DOHH2 (cell line): ENCODE measurements around the gene SERF2.

Source experiments
- H3F3A ChIP-seq: fragments of 200-600 bp; sonication (generic), shearing (Covaris generic); 2 replicates; pipeline ENCODE4 v1.6.0; 2016; ENCODE audit warnings: antibody characterized with exemption, mild to moderate bottlenecking; ENCODE audit not compliant: control insufficient read depth, insufficient read depth
- H3K27ac ChIP-seq: fragments of 200-600 bp; sonication (generic); 2 replicates; pipeline ENCODE4 v1.5.1; 2014; ENCODE audit warnings: low read depth, mild to moderate bottlenecking, low read length, moderate library complexity
- H3K27me3 ChIP-seq: fragments of 200-600 bp; sonication (generic); 2 replicates; pipeline ENCODE4 v1.6.1; 2014; ENCODE audit warnings: mild to moderate bottlenecking, low read length, mixed read lengths; ENCODE audit not compliant: control insufficient read depth
- H3K36me3 ChIP-seq: fragments of 200-600 bp; sonication (generic); 2 replicates; pipeline ENCODE4 v1.6.1; 2014; ENCODE audit warnings: mild to moderate bottlenecking, low read length, moderate library complexity, mixed read lengths; ENCODE audit not compliant: control insufficient read depth
- H3K4me1 ChIP-seq: fragments of 200-600 bp; sonication (generic); 2 replicates; pipeline ENCODE4 v1.6.1; 2014; ENCODE audit warnings: mild to moderate bottlenecking, low read length, mixed read lengths; ENCODE audit not compliant: control insufficient read depth
- H3K4me2 ChIP-seq: fragments of 200-600 bp; sonication (generic); 2 replicates; pipeline ENCODE4 v1.6.0; 2014; ENCODE audit warnings: mild to moderate bottlenecking, low read length, moderate library complexity
- H3K4me3 ChIP-seq: fragments of 200-600 bp; sonication (generic); 2 replicates; pipeline ENCODE4 v1.5.1; 2014; ENCODE audit warnings: mild to moderate bottlenecking, low read length, mixed read lengths
- H3K79me2 ChIP-seq: fragments of 200-600 bp; sonication (generic); 2 replicates; pipeline ENCODE4 v1.6.1; 2014; ENCODE audit warnings: mild to moderate bottlenecking, low read length, mixed read lengths; ENCODE audit not compliant: control insufficient read depth
- H3K9me2 ChIP-seq: fragments of 200-600 bp; sonication (generic); replicated peaks from 2 replicates; pipeline ENCODE4 v1.6.1; 2014; ENCODE audit warnings: mild to moderate bottlenecking, low read length, mixed read lengths; ENCODE audit not compliant: control insufficient read depth
- H3K9me3 ChIP-seq: fragments of 200-600 bp; sonication (generic); 2 replicates; pipeline ENCODE4 v1.6.1; 2014; ENCODE audit warnings: antibody characterized with exemption, low read length, mixed read lengths; ENCODE audit not compliant: control insufficient read depth, insufficient read depth
- H4K20me1 ChIP-seq: fragments of 200-600 bp; sonication (generic); 2 replicates; pipeline ENCODE4 v1.6.0; 2014; ENCODE audit warnings: low read depth, mild to moderate bottlenecking, antibody characterized with exemption, low read length, moderate library complexity; ENCODE audit not compliant: control insufficient read depth, insufficient read depth
- EZH2phosphoT487 ChIP-seq: fragments of 200-600 bp; sonication (generic); IDR thresholded peaks from 2 replicates; pipeline ENCODE4 v1.6.1; 2017; ENCODE audit warnings: borderline replicate concordance, mild to moderate bottlenecking, antibody characterized with exemption, low read length, moderate library complexity, mixed read lengths
- TF ChIP-seq, protein P1 (sequence below): fragments of 200-600 bp; sonication (generic); IDR thresholded peaks from one replicate; pipeline ENCODE4 v1.5.1; 2014; ENCODE audit warnings: antibody characterized with exemption, mild to moderate bottlenecking, low read depth, low read length; ENCODE audit not compliant: poor library complexity, severe bottlenecking

SERF2 gene

DNA sequence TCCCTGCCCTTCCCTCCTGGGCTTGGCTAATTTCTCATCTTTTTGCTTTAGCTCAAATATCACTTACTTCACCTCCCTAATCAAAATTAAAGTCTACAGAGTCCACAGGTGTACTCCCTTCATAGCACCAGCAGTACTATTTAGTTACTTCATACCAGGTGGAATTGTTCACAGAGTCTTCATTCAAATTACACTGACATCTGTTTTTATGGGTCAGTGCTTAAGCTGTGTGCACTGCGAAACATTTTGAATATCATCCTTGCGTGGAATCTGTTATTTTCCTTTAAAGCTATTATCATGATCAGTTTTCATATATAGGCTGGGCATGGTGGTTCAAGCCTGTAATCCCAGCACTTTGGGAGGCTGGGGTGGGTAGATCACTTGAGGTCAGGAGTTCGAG lies 2.7 kb upstream of the SERF2 start:
- peak overlapping the region; percentile 93 for H3K4me2 ChIP-seq
- no peak for TF ChIP-seq EZH2phosphoT487
- no peaks in the 10 kb centered on the region for H3K9me2 ChIP-seq
- H3K27me3 ChIP-seq = no peaks in the 10 kb centered on the region
- H3K4me3 ChIP-seq = peak overlapping the region; percentile 70
- H3F3A ChIP-seq = peaks cover 50% of the 10 kb centered on the region
- H3K27ac ChIP-seq = peak overlapping the region; percentile 99
- no peaks in the 10 kb centered on the region for H3K9me3 ChIP-seq
- peaks cover 81% of the 10 kb centered on the region for H3K4me1 ChIP-seq
- 0 out of 2 replicates have a peak, but pooled peaks cover 4% of the 10 kb centered on the region for H4K20me1 ChIP-seq
- peaks cover 47% of the 10 kb centered on the region for H3K36me3 ChIP-seq
- H3K79me2 ChIP-seq = peaks cover 36% of the 10 kb centered on the region

DNA sequence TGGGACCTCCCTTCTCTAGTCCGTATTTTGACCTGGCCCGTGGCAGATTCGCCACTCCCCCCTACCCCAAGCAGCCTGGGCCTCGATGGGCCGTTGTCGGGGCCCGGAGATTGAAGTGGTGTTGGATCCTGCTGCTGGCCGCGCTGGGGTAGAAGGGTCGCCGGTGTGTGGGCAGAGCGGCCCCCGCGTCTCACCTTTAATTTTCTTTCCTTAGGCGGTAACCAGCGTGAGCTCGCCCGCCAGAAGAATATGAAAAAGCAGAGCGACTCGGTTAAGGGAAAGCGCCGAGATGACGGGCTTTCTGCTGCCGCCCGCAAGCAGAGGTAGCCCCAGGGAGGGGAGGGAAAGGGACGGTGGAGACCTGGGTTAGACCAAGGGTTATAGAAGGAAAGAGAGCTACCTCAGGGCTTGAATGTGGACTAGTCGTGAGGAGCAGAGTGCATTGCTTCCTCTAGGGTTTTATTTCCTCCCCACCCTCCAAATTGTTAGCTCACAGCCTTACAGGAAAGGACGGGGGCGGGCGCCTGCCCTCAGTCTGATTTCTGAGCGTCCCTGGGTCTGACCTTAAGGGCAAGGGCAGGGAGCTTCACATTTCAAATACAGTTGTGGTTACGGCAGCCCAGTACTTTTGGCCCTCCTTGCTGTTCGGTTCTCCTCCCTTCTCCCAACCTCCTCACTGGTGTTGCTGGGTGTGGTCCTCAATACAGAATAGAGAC lies 799 bp downstream of the SERF2 start:
- Histone ChIP-seq H3F3A (peaks cover 70% of the 10 kb centered on the region), H3K4me3 (peak overlapping the region; percentile 91), H3K27ac (peak overlapping the region; percentile 99), H3K36me3 (peaks cover 60% of the 10 kb centered on the region), H3K79me2 (peaks cover 37% of the 10 kb centered on the region), H3K9me3 (no peaks in the 10 kb centered on the region), H4K20me1 (0 out of 2 replicates have a peak, but pooled peaks cover 4% of the 10 kb centered on the region), H3K27me3 (no peaks in the 10 kb centered on the region), H3K4me2 (peak overlapping the region; percentile 79), H3K4me1 (peaks cover 87% of the 10 kb centered on the region), H3K9me2 (no peaks in the 10 kb centered on the region)
- TF ChIP-seq EZH2phosphoT487 = no peak
- TF ChIP-seq, protein P1, sequence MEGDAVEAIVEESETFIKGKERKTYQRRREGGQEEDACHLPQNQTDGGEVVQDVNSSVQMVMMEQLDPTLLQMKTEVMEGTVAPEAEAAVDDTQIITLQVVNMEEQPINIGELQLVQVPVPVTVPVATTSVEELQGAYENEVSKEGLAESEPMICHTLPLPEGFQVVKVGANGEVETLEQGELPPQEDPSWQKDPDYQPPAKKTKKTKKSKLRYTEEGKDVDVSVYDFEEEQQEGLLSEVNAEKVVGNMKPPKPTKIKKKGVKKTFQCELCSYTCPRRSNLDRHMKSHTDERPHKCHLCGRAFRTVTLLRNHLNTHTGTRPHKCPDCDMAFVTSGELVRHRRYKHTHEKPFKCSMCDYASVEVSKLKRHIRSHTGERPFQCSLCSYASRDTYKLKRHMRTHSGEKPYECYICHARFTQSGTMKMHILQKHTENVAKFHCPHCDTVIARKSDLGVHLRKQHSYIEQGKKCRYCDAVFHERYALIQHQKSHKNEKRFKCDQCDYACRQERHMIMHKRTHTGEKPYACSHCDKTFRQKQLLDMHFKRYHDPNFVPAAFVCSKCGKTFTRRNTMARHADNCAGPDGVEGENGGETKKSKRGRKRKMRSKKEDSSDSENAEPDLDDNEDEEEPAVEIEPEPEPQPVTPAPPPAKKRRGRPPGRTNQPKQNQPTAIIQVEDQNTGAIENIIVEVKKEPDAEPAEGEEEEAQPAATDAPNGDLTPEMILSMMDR = no peak

DNA sequence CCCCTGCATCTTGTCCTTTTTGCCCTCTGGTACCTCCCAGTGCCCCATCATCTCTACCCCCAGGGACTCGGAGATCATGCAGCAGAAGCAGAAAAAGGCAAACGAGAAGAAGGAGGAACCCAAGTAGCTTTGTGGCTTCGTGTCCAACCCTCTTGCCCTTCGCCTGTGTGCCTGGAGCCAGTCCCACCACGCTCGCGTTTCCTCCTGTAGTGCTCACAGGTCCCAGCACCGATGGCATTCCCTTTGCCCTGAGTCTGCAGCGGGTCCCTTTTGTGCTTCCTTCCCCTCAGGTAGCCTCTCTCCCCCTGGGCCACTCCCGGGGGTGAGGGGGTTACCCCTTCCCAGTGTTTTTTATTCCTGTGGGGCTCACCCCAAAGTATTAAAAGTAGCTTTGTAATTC lies 1.5 kb downstream of the SERF2 start:
- Histone ChIP-seq H3K4me1 (peaks cover 87% of the 10 kb centered on the region), H3K27ac (peak overlapping the region; percentile 99), H3K9me3 (no peaks in the 10 kb centered on the region), H3K36me3 (peaks cover 66% of the 10 kb centered on the region), H4K20me1 (0 out of 2 replicates have a peak, but pooled peaks cover 4% of the 10 kb centered on the region), H3K4me3 (peak overlapping the region; percentile 91), H3K79me2 (peaks cover 37% of the 10 kb centered on the region), H3K27me3 (no peaks in the 10 kb centered on the region), H3K9me2 (no peaks in the 10 kb centered on the region), H3K4me2 (peak overlapping the region; percentile 79), H3F3A (peaks cover 68% of the 10 kb centered on the region)
- TF ChIP-seq, protein P1 = no peak
